Ishikawa (cell line): ENCODE results near the gene AK5.

Experiments
- MAX ChIP-seq: IDR thresholded peaks from 2 replicates; pipeline ENCODE4 v1.6.1; 2012
- RAD21 ChIP-seq: IDR thresholded peaks from 2 replicates; pipeline ENCODE4 v1.6.1; 2012; ENCODE audit warnings: low read depth
- TAF1 ChIP-seq: IDR thresholded peaks from 2 replicates; pipeline ENCODE4 v1.6.1; 2012; ENCODE audit warnings: low read depth, mild to moderate bottlenecking
- TEAD4 ChIP-seq: IDR thresholded peaks from 2 replicates; pipeline ENCODE4 v1.6.1; 2012
- YY1 ChIP-seq: IDR thresholded peaks from 2 replicates; pipeline ENCODE4 v1.6.1; 2012; ENCODE audit warnings: low read depth

GRCh38 chr1:77446841-77447555, 165.2 kb downstream of the AK5 start:
- TF ChIP-seq RAD21: no peak
- no peak for TF ChIP-seq YY1
- no peak for TF ChIP-seq MAX
- TF ChIP-seq TEAD4: no peak
- TF ChIP-seq TAF1: no peak
